ENCODE results near the gene IL4I1. TPM values are rescaled to one million over a fixed set of nuclear protein-coding genes. Genes with fewer than 3 reads are reported as not detected.
A peak's percentile ranks its signal among the peaks of the same experiment; 100 is the strongest.

IL4I1 gene
- polyA plus RNA-seq, 1 experiment: 0.30 TPM

- no peak overlapping the region for H3K4me3 ChIP-seq (ENCODE audit: low read depth, low read length)
- H3K27me3 ChIP-seq (ENCODE audit: control insufficient read depth, insufficient read depth, low read length): no peaks in the 10 kb centered on the region
- CTCF ChIA-PET: no interaction called here
- H3K27ac ChIP-seq (ENCODE audit: low read depth, low read length): no peak overlapping the region
- DNase-seq (ENCODE audit: low read depth, low spot score): no peak
- TF ChIP-seq CTCF (IDR thresholded peaks at IDR 0.05; ENCODE audit: low read depth, low read length): no peak
- POLR2A ChIA-PET: interaction anchor here (1.0 to 2.0 kb wide), 4 partner anchors 10 to 27 kb away, joined by 4 to 16 read pairs (median 13); partner anchors contain the start of genes AKT1S1 and TBC1D17
- H3K9me3 ChIP-seq (ENCODE audit: control insufficient read depth, insufficient read depth, low read length): peaks cover 6% of the 10 kb centered on the region
These were observed 47.1 kb downstream of the IL4I1 start for GRCh38 chr19:49849433-49850220.

DNA sequence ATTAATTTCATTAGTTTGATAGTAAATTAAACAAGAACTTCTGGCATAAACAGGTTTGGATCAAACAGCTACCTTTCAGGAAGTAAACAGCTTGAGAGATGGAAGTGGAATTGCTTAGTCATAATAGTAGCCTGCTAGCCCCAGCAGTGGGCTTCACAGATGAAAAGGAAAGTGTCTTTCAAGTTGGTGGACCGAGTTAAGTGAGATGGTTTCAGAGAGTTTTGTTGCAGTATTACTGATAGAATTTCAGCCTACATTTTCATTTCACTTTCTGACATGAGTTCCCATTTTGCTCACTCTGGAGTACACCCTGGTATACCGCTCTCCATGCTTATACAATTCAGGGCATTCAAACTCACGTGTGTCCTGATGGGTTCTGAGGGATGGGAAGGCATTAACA is 47.7 kb downstream of the IL4I1 start:
- peaks cover 6% of the 10 kb centered on the region for H3K9me3 ChIP-seq (ENCODE audit: control insufficient read depth, insufficient read depth, low read length)
- CTCF ChIA-PET: no interaction called here
- DNase-seq (ENCODE audit: low read depth, low spot score): no peak

GRCh38 chr19:49847731-49848696 is 48.7 kb downstream of the IL4I1 start:
- peak; percentile 49 for DNase-seq (ENCODE audit: low read depth, low spot score)
- CTCF ChIA-PET: no interaction called here
- no peak for TF ChIP-seq CTCF (IDR thresholded peaks at IDR 0.05; ENCODE audit: low read depth, low read length)
- Histone ChIP-seq H3K9me3 (ENCODE audit: control insufficient read depth, insufficient read depth, low read length) (peaks cover 6% of the 10 kb centered on the region), H3K27me3 (ENCODE audit: control insufficient read depth, insufficient read depth, low read length) (no peaks in the 10 kb centered on the region), H3K4me3 (ENCODE audit: low read depth, low read length) (no peak overlapping the region), H3K27ac (ENCODE audit: low read depth, low read length) (peak overlapping the region; percentile 31)
- POLR2A ChIA-PET: interaction anchor here (0.7 to 0.8 kb wide), 2 partner anchors 80 to 374 kb away, joined by 3 to 4 read pairs; no protein-coding TSS in a partner anchor

More for the DNA sequence above, 47.7 kb downstream of the IL4I1 start:
- no peaks in the 10 kb centered on the region for H3K27me3 ChIP-seq (ENCODE audit: control insufficient read depth, insufficient read depth, low read length)
- TF ChIP-seq CTCF (IDR thresholded peaks at IDR 0.05; ENCODE audit: low read depth, low read length): no peak
- POLR2A ChIA-PET: no interaction called here
- H3K27ac ChIP-seq (ENCODE audit: low read depth, low read length): no peak overlapping the region
- H3K4me3 ChIP-seq (ENCODE audit: low read depth, low read length): no peak overlapping the region

GRCh38 chr19:49846408-49846807 is 50.3 kb downstream of the IL4I1 start:
- CTCF ChIA-PET: no interaction called here

More at GRCh38 chr19:49846408-49846807, 50.3 kb downstream of the IL4I1 start:
- Histone ChIP-seq H3K4me3 (ENCODE audit: low read depth, low read length) (no peak overlapping the region), H3K27me3 (ENCODE audit: control insufficient read depth, insufficient read depth, low read length) (no peaks in the 10 kb centered on the region), H3K9me3 (ENCODE audit: control insufficient read depth, insufficient read depth, low read length) (peaks cover 6% of the 10 kb centered on the region), H3K27ac (ENCODE audit: low read depth, low read length) (no peak overlapping the region)
- TF ChIP-seq CTCF (IDR thresholded peaks at IDR 0.05; ENCODE audit: low read depth, low read length): no peak
- POLR2A ChIA-PET: interaction anchor here (0.6 kb wide), 1 partner anchor 713 kb away, joined by 8 read pairs; no protein-coding TSS in a partner anchor
- DNase-seq (ENCODE audit: low read depth, low spot score): no peak
